Thyroid gland (tissue), 4 donors: ENCODE results near the gene PRR33.

ENCODE experiments used
- CTCF ChIP-seq, 6 experiments: fragments of 200-600 bp in 3 of 6; fragments of 450-650 bp in 3 of 6; sonication (generic) in 3 of 6; IDR thresholded peaks; one replicate each; pipeline ENCODE4 v1.5.1; 2016 to 2019; ENCODE audit warnings: antibody characterized with exemption in 6 of 6, mild to moderate bottlenecking in 2 of 6, inconsistent platforms in 1 of 6, moderate library complexity in 1 of 6
- POLR2A ChIP-seq, 2 donors: fragments of 450-650 bp; IDR thresholded peaks; one replicate each; pipeline ENCODE4 v1.6.1; 2017; ENCODE audit warnings: antibody characterized with exemption in 2 of 2, mild to moderate bottlenecking in 2 of 2, moderate library complexity in 1 of 2

DNA sequence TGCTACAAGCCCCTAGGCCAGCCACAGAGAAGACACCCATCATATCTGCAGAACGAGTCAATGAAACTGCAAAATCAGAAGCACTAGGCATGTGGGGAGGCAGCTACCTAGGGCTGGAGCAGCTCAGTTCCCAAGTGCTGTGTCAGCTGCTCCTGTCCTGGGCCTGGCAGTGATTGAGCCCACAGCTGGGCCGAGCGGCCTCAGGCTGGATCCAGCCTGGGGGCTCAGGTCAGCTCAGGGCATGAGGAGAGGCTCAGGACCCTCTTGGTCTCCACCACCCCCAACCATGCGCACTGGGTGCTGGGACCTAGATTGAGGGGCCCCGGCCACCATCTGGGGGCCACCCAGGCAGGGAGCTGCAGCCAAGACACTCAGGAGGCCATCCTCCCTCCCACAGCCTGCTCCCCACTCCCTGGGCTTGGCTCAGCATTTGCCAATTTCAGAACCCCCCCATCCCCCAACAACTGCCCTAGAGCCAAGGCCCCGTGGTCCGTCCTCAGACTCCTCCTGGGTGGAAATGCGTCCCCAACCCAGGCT is 25.4 kb upstream of the PRR33 start:
- TF ChIP-seq CTCF (IDR thresholded peaks at IDR 0.05) (no peak), POLR2A (IDR thresholded peaks at IDR 0.05) (no peak)
